ENCODE measurements around the gene PRDM15.

The PRDM15 gene

GRCh38 chr21:41764558-41765419 lies 114.4 kb downstream of the PRDM15 start:
- ChIA-PET CTCF (interaction anchor here (0.7 to 7.1 kb wide), 3 partner anchors 19 to 152 kb away, joined by 3 to 41 read pairs (median 4); no protein-coding TSS in a partner anchor), POLR2A (ENCODE audit: low non-redundant PET) (no interaction called here)
- no peak for TF ChIP-seq CTCF (conservative IDR thresholded peaks at IDR 0.05; ENCODE audit: low read depth)
- DNase-seq (ENCODE audit: low spot score) = no peak
- H3K27ac ChIP-seq = peak overlapping the region; percentile 95

- ChIA-PET POLR2A (ENCODE audit: low non-redundant PET) (no interaction called here), CTCF (interaction anchor here (0.6 to 7.1 kb wide), 4 partner anchors 18 to 152 kb away, joined by 3 to 41 read pairs (median 4); no protein-coding TSS in a partner anchor)
- H3K27ac ChIP-seq = peak overlapping the region; percentile 95
- no peak for TF ChIP-seq CTCF (conservative IDR thresholded peaks at IDR 0.05; ENCODE audit: low read depth)
- DNase-seq (ENCODE audit: low spot score) = no peak
These were observed 115.1 kb downstream of the PRDM15 start for GRCh38 chr21:41763996-41764395.

- POLR2A ChIA-PET (ENCODE audit: low non-redundant PET) = interaction anchor here (0.5 kb wide), 1 partner anchor 11 kb away, joined by 10 read pairs; no protein-coding TSS in a partner anchor
- DNase-seq (ENCODE audit: low spot score) = peak; percentile 86
- CTCF ChIA-PET = interaction anchor here (0.6 to 7.1 kb wide), 4 partner anchors 17 to 151 kb away, joined by 3 to 41 read pairs (median 4); no protein-coding TSS in a partner anchor
- TF ChIP-seq CTCF (conservative IDR thresholded peaks at IDR 0.05; ENCODE audit: low read depth) = no peak
- peak overlapping the region; percentile 95 for H3K27ac ChIP-seq
These were observed 115.7 kb downstream of the PRDM15 start for GRCh38 chr21:41763398-41763931.

GRCh38 chr21:41762753-41763152 lies 116.4 kb downstream of the PRDM15 start:
- POLR2A ChIA-PET (ENCODE audit: low non-redundant PET) = interaction anchor here (0.5 kb wide), 1 partner anchor 10 kb away, joined by 10 read pairs; no protein-coding TSS in a partner anchor
- peak overlapping the region; percentile 95 for H3K27ac ChIP-seq
- DNase-seq (ENCODE audit: low spot score) = no peak
- TF ChIP-seq CTCF (conservative IDR thresholded peaks at IDR 0.05; ENCODE audit: low read depth) = no peak
- CTCF ChIA-PET = interaction anchor here (0.6 to 7.1 kb wide), 2 partner anchors 54 to 150 kb away, joined by 4 to 41 read pairs; no protein-coding TSS in a partner anchor

- H3K27ac ChIP-seq = peak overlapping the region; percentile 95
- DNase-seq (ENCODE audit: low spot score) = no peak
- POLR2A ChIA-PET (ENCODE audit: low non-redundant PET) = no interaction called here
- no peak for TF ChIP-seq CTCF (conservative IDR thresholded peaks at IDR 0.05; ENCODE audit: low read depth)
- CTCF ChIA-PET = interaction anchor here (0.7 to 7.1 kb wide), 2 partner anchors 84 to 150 kb away, joined by 3 to 41 read pairs; no protein-coding TSS in a partner anchor
These were observed 117.1 kb downstream of the PRDM15 start for GRCh38 chr21:41761934-41762635.

Data from RWPE1 (cell line).